Measurements from ENCODE around the gene ZNF761.
"Not testable (repeated sequence)": the region's sequence is repeated elsewhere in the genome, so short reads cannot be mapped to it uniquely, and the experiment has no call there.

The ZNF761 gene

GRCh38 chr19:53431399-53432087 is at the start of gene ZNF761:
Gene ZNF761 (plus strand): TSS chr19:53431984. CDS start chr19:53447269, 15,285 bp downstream.
- peak; percentile 95 to 98 (median 97) for DNase-seq (ENCODE audit: low read depth in 4 of 4, low spot score in 1 of 4)

GRCh38 chr19:53388168-53388567 is 43.6 kb upstream of the ZNF761 start:
- no peak for DNase-seq (ENCODE audit: low read depth in 4 of 4, low spot score in 1 of 4)

GRCh38 chr19:53388904-53389303 is 42.9 kb upstream of the ZNF761 start:
- DNase-seq (ENCODE audit: low read depth in 4 of 4, low spot score in 1 of 4) = no peak

- no peak for DNase-seq (ENCODE audit: low read depth in 4 of 4, low spot score in 1 of 4)
Observed at GRCh38 chr19:53389571-53389970, 42.2 kb upstream of the ZNF761 start.

- no peak for DNase-seq (ENCODE audit: low read depth in 4 of 4, low spot score in 1 of 4)
Observed at GRCh38 chr19:53389978-53390377, 41.8 kb upstream of the ZNF761 start.

GRCh38 chr19:53394522-53394973 is 37.2 kb upstream of the ZNF761 start:
- no peak for DNase-seq (ENCODE audit: low read depth in 4 of 4, low spot score in 1 of 4)

GRCh38 chr19:53394974-53395839 is 36.6 kb upstream of the ZNF761 start, which contains the start of gene ZNF765:
Gene ZNF765 (plus strand): TSS chr19:53395149. CDS start chr19:53398016, 2,867 bp downstream.
- DNase-seq (ENCODE audit: low read depth in 4 of 4, low spot score in 1 of 4) = peak; percentile 88 to 98 (median 96)

- not testable (repeated sequence) for DNase-seq (ENCODE audit: low read depth in 4 of 4, low spot score in 1 of 4)
Observed at GRCh38 chr19:53395840-53396524, 35.8 kb upstream of the ZNF761 start.

GRCh38 chr19:53396525-53396868 is 35.3 kb upstream of the ZNF761 start:
- no peak for DNase-seq (ENCODE audit: low read depth in 4 of 4, low spot score in 1 of 4)

GRCh38 chr19:53397918-53398317 is 33.9 kb upstream of the ZNF761 start:
- DNase-seq (ENCODE audit: low read depth in 4 of 4, low spot score in 1 of 4) = not testable (repeated sequence)

- no peak for DNase-seq (ENCODE audit: low read depth in 4 of 4, low spot score in 1 of 4)
Observed at GRCh38 chr19:53409505-53410204, 22.1 kb upstream of the ZNF761 start.

GRCh38 chr19:53420520-53421315 is 11.1 kb upstream of the ZNF761 start:
- DNase-seq (ENCODE audit: low read depth in 4 of 4, low spot score in 1 of 4) = not testable (repeated sequence)

GRCh38 chr19:53422551-53422950 is 9.2 kb upstream of the ZNF761 start:
- no peak for DNase-seq (ENCODE audit: low read depth in 4 of 4, low spot score in 1 of 4)

GRCh38 chr19:53423074-53423473 is 8.7 kb upstream of the ZNF761 start:
- not testable (repeated sequence) for DNase-seq (ENCODE audit: low read depth in 4 of 4, low spot score in 1 of 4)

GRCh38 chr19:53423680-53424079 is 8.1 kb upstream of the ZNF761 start:
- not testable (repeated sequence) for DNase-seq (ENCODE audit: low read depth in 4 of 4, low spot score in 1 of 4)

- DNase-seq (ENCODE audit: low read depth in 4 of 4, low spot score in 1 of 4) = peak; percentile 18 to 61 (median 44)
Observed at GRCh38 chr19:53424968-53425597, 6.7 kb upstream of the ZNF761 start.

GRCh38 chr19:53432088-53432661 is 391 bp downstream of the ZNF761 start:
- peak in 3 of 4 experiments; percentile 4 to 12 (median 10) for DNase-seq (ENCODE audit: low read depth in 4 of 4, low spot score in 1 of 4)

- not testable (repeated sequence) for DNase-seq (ENCODE audit: low read depth in 4 of 4, low spot score in 1 of 4)
Observed at GRCh38 chr19:53443809-53444208, 12.0 kb downstream of the ZNF761 start.

- DNase-seq (ENCODE audit: low read depth in 4 of 4, low spot score in 1 of 4) = not testable (repeated sequence)
Observed at GRCh38 chr19:53447196-53447595, 15.4 kb downstream of the ZNF761 start.

All from stimulated activated CD4-positive, alpha-beta T cell treated with anti-CD3 and anti-CD28 coated beads, Interleukin-1b, Interleukin-23, amount 100 ng/mL, for 24 hours (primary cell).